ENCODE data around the gene HTR2A.
"Not testable (repeated sequence)": the region's sequence is repeated elsewhere in the genome, so short reads cannot be mapped to it uniquely, and the experiment has no call there.

The HTR2A gene

GRCh38 chr13:46812301-46812797 is 84.5 kb downstream of the HTR2A start:
- DNase-seq (ENCODE audit: low spot score): no peak

GRCh38 chr13:46810440-46810839 is 86.4 kb downstream of the HTR2A start:
- no peak for DNase-seq (ENCODE audit: low spot score)

- DNase-seq (ENCODE audit: low spot score): not testable (repeated sequence)
Measured at GRCh38 chr13:46804921-46805320, 91.9 kb downstream of the HTR2A start.

GRCh38 chr13:46804391-46804815 is 92.5 kb downstream of the HTR2A start:
- no peak for DNase-seq (ENCODE audit: low spot score)

- DNase-seq (ENCODE audit: low spot score): no peak
Measured at GRCh38 chr13:46803586-46803985, 93.3 kb downstream of the HTR2A start.

- no peak for DNase-seq (ENCODE audit: low spot score)
Measured at GRCh38 chr13:46801858-46802257, 95.0 kb downstream of the HTR2A start.

- no peak for DNase-seq (ENCODE audit: low spot score)
Measured at GRCh38 chr13:46799139-46799538, 97.7 kb downstream of the HTR2A start.

- DNase-seq (ENCODE audit: low spot score): peak; percentile 39
Measured at GRCh38 chr13:46797501-46798237, 99.2 kb downstream of the HTR2A start.

- DNase-seq (ENCODE audit: low spot score): peak; percentile 96
Measured at GRCh38 chr13:46796515-46797474, 100.1 kb downstream of the HTR2A start, which contains the start of gene ESD. ESD (minus strand) TSS chr13:46797161; CDS start chr13:46791413, 5,748 bp downstream.

- DNase-seq (ENCODE audit: low spot score): no peak
Measured at GRCh38 chr13:46796129-46796514, 100.7 kb downstream of the HTR2A start.

GRCh38 chr13:46795321-46795720 is 101.5 kb downstream of the HTR2A start:
- DNase-seq (ENCODE audit: low spot score): no peak

GRCh38 chr13:46783504-46783903 is 113.3 kb downstream of the HTR2A start:
- no peak for DNase-seq (ENCODE audit: low spot score)

GRCh38 chr13:46782691-46783090 is 114.2 kb downstream of the HTR2A start:
- no peak for DNase-seq (ENCODE audit: low spot score)

- no peak for DNase-seq (ENCODE audit: low spot score)
Measured at GRCh38 chr13:46782066-46782465, 114.8 kb downstream of the HTR2A start.

Measured in SK-N-DZ (cell line).